Endothelial cell (in vitro differentiated cells): Measurements from ENCODE around the gene TMIGD2. TPM values are rescaled to one million over a fixed set of nuclear protein-coding genes. Genes with fewer than 3 reads are reported as not detected.

ENCODE experiments used
- DNase-seq: peaks from one replicate; pipeline ENCODE4 v3.0.0; 2021; ENCODE audit warnings: low spot score
- H3K27ac Mint-ChIP-seq: one replicate; pipeline ENCODE4 v1.8.0; 2021; ENCODE audit warnings: mixed read lengths, inconsistent platforms; ENCODE audit not compliant: unreplicated experiment
- H3K27me3 Mint-ChIP-seq: one replicate; pipeline ENCODE4 v1.8.0; 2021; ENCODE audit warnings: mild to moderate bottlenecking, moderate library complexity, mixed read lengths, inconsistent platforms; ENCODE audit not compliant: unreplicated experiment
- H3K36me3 Mint-ChIP-seq: one replicate; pipeline ENCODE4 v1.8.0; 2021; ENCODE audit warnings: mild to moderate bottlenecking, low read depth, mixed read lengths, inconsistent platforms; ENCODE audit not compliant: unreplicated experiment
- H3K4me1 Mint-ChIP-seq: one replicate; pipeline ENCODE4 v1.8.0; 2021; ENCODE audit warnings: mild to moderate bottlenecking, mixed read lengths, inconsistent platforms; ENCODE audit not compliant: unreplicated experiment
- H3K4me3 Mint-ChIP-seq: one replicate; pipeline ENCODE4 v1.8.0; 2021; ENCODE audit warnings: mild to moderate bottlenecking, mixed read lengths, inconsistent platforms; ENCODE audit not compliant: unreplicated experiment
- H3K9me3 Mint-ChIP-seq: one replicate; pipeline ENCODE4 v1.8.0; 2021; ENCODE audit warnings: mixed read lengths, inconsistent platforms; ENCODE audit not compliant: unreplicated experiment
- total RNA-seq: library from RNA; stranded (reverse); fragmentation: NEBNext Ultra II Directional; extraction: Animal tissue kit (Norgen Biotek cat#: 25700); gene quantifications from one replicate; pipeline ENCODE4 v1.2.1, GENCODE V29; 2021; ENCODE audit not compliant: unreplicated experiment
- TF ChIP-seq, protein P1 (sequence below): fragments of 200-600 bp; sonication (generic); IDR thresholded peaks from one replicate; pipeline ENCODE4 v1.5.0; 2021; ENCODE audit warnings: antibody characterized with exemption; ENCODE audit not compliant: unreplicated experiment

The TMIGD2 gene
- total RNA-seq, 1 donor from 2014 or later, result not detected

DNA sequence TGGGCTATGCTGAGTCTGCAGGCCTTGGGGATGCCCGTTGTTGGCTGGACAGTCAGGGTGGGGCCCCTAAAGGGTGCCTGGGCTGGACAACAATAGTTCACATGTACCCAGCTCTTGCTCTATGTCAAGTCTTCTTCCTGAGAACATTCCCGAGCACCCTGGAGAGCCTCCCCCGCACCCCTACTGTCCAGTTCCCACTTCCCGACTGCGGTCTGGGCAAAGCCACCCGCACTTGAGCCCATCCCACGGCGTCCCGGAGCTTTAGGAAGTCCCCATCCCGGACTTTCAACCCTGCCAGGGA lies 40.1 kb upstream of the TMIGD2 start:
- peaks cover 13% of the 10 kb centered on the region for H3K4me1 Mint-ChIP-seq
- H3K4me3 Mint-ChIP-seq, result peak overlapping the region; percentile 93
- peaks cover 4% of the 10 kb centered on the region for H3K36me3 Mint-ChIP-seq
- DNase-seq, result no peak
- TF ChIP-seq, protein P1, sequence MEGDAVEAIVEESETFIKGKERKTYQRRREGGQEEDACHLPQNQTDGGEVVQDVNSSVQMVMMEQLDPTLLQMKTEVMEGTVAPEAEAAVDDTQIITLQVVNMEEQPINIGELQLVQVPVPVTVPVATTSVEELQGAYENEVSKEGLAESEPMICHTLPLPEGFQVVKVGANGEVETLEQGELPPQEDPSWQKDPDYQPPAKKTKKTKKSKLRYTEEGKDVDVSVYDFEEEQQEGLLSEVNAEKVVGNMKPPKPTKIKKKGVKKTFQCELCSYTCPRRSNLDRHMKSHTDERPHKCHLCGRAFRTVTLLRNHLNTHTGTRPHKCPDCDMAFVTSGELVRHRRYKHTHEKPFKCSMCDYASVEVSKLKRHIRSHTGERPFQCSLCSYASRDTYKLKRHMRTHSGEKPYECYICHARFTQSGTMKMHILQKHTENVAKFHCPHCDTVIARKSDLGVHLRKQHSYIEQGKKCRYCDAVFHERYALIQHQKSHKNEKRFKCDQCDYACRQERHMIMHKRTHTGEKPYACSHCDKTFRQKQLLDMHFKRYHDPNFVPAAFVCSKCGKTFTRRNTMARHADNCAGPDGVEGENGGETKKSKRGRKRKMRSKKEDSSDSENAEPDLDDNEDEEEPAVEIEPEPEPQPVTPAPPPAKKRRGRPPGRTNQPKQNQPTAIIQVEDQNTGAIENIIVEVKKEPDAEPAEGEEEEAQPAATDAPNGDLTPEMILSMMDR, result no peak
- H3K9me3 Mint-ChIP-seq, result no peaks in the 10 kb centered on the region
- peak overlapping the region; percentile 94 for H3K27ac Mint-ChIP-seq
- H3K27me3 Mint-ChIP-seq, result peaks cover 11% of the 10 kb centered on the region

DNA sequence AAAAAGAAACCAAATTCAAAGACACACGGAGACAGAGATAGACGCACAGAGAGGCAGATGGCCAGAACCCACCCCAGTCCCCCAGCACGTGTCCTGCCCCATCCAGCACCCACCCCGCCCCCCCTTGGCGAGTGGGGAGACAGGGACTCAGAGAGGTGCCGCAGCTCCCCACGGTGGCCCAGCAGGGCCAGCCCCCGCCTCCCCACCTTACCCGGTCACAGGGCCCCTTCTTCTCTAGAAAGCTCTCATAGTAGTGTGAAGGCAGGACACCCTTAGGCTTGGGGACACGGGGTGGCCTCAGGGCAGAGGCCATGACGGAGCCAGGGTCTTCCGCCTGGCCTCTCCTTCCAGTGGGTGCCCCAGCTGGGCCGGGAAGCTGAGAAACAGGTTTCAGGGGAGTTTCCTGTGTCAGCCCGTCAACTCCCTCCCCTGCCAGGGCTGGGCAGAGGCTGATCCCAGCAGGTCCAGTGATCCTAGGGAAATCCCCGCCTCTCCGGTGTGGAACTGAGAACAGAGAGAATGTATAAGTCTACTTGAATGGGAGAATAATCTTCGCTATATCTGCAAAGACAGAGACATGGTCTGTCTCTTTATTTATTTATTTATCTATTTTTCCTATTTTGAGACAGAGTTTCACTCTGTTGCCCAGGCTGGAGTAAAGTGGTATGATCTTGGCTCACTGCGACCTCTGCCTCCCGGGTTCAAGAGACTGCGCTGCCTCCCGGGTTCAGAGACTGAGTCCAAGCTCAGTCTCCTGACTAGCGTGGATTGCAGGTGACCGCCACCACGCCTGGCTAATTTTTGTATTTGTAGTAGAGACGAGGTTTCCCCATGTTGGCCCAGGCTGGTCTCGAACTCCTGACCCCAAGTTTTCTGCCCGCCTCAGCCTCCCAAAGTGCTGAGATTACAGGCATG lies 36.5 kb upstream of the TMIGD2 start, which contains the start of gene STAP2:
TSS of gene STAP2 (minus strand) at position 387 of the 915 bp plus-strand sequence. CDS start at position 313, 74 bp downstream.
- TF ChIP-seq, protein P1, result no peak
- Mint-ChIP-seq H3K27ac (peak within 1 kb of the TSS; percentile 99), H3K9me3 (no peaks in the 10 kb centered on the region), H3K36me3 (peaks cover 24% of the 10 kb centered on the region), H3K4me3 (peak within 1 kb of the TSS; percentile 90), H3K4me1 (peaks cover 13% of the 10 kb centered on the region), H3K27me3 (peaks cover 10% of the 10 kb centered on the region)
- peak; percentile 37 for DNase-seq

DNA sequence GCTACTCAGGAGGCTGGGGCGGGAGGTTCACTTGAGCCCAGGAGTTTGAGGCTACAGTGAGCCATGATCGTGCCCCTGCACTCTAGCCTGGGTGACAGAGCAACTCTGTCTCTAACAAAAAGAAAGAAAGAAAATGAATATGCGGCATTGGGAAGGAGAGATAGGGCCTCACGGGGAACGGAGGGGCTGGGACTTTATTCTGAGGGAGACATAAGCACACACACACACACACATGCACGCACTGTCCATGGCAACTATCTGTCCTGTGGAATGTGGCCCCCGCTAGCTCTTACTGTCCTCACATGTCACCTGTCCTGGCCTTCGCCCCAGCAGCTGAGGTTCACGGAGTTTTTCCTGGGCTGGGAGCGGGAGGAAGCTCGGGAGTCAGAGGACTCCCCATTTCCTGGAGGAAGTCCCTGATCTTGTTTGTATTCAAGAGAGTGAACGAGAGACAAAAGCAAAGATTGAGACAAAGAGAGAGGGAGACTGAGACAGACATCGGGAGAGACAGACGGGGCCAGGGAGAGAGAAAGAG lies 35.8 kb upstream of the TMIGD2 start:
- Mint-ChIP-seq H3K27me3 (peaks cover 7% of the 10 kb centered on the region), H3K9me3 (no peaks in the 10 kb centered on the region), H3K4me1 (peaks cover 13% of the 10 kb centered on the region), H3K27ac (peak overlapping the region; percentile 99), H3K36me3 (peaks cover 24% of the 10 kb centered on the region), H3K4me3 (peak overlapping the region; percentile 90)
- TF ChIP-seq, protein P1, result no peak
- DNase-seq, result no peak

DNA sequence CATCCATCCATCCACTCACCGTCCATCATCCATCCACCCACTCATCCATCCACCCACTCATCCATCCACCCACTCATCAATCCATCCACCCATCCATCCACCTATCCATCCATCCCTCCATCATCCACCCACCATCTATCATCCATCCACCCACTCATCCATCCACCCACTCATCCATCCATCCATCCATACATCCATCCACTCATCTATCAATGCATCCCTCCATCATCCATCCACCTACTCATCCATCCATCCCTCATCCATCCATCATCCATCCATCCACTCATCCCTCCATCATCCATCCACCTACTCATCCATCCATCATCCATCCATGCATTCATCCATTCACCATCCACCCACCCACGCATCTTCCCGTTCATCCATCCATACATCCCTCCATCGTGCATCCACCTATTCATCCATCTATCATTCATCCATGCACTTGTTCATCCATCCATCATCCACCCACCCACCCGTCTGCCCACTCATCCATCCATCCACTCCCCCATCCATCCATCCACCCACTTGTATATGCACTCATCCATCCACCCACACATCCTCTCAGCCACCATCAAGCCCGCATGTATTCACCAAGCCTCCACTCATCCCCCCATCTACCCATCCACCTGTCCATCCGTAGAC lies 32.9 kb upstream of the TMIGD2 start:
- no peak for DNase-seq
- H3K4me1 Mint-ChIP-seq, result peaks cover 10% of the 10 kb centered on the region
- no peaks in the 10 kb centered on the region for H3K9me3 Mint-ChIP-seq
- peaks cover 4% of the 10 kb centered on the region for H3K27me3 Mint-ChIP-seq
- H3K4me3 Mint-ChIP-seq, result peak overlapping the region; percentile 57
- TF ChIP-seq, protein P1, result no peak
- H3K27ac Mint-ChIP-seq, result no peak overlapping the region
- peaks cover 24% of the 10 kb centered on the region for H3K36me3 Mint-ChIP-seq
